Stimulated activated naive CD4-positive, alpha-beta T cell (primary cell): ENCODE measurements around the gene RHOH.

ENCODE experiments used
- DNase-seq, 6 experiments: peaks; one replicate each; lab custom pipeline; 2025; lab: John Stamatoyannopoulos, UW

Gene RHOH

DNA sequence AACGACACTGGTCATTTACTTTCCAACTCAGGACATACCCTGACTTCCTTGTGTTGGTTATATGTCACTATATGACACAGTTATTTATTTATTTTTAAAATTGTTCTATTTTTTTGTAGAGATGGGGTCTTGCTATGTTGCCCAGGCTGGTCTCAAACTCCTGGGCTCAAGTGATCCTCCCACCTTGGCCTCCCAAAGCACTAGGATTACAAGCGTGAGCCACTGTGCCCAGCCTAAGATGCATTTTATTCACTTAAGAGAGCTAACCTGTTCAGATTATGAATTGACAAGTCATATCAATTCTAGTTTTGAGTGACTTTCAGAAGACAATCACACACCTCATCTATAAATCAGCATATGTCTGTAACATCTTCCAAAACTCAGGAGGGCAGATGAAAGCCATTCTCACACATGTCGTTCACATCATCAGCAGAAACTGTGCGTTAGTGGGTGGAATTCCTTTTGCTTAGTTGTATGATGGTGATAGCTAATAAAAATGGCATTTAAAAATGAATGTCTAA lies 9.4 kb upstream of the RHOH start:
- no peak for DNase-seq

- DNase-seq = no peak
These were observed 6.8 kb upstream of the RHOH start for GRCh38 chr4:40190019-40190418.

DNA sequence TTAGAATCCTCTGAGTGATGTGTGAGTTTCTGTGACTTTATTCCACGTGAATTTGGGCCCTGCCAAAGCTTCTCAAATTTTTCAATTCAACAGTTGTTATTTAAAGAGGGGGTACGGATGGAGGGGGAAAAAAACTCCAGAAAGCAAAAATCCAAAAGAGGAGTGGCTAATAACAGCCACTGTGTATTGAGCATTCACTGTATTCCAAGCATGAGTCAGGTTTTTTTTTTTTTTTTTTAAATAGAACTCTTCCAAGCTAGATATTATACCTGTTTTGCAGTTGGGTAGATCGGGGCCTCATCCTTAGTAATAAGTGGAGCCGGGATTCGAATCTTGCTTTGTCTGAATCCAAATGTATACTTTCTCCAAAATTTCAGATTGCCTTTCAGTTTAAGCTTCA lies 6.4 kb upstream of the RHOH start:
- DNase-seq = no peak

GRCh38 chr4:40190880-40191815 lies 5.7 kb upstream of the RHOH start:
- DNase-seq = peak in 5 of 6 experiments; percentile 20 to 62 (median 57)

- DNase-seq = no peak
These were observed 4.5 kb upstream of the RHOH start for GRCh38 chr4:40192114-40193015.

GRCh38 chr4:40193016-40193571 lies 3.7 kb upstream of the RHOH start:
- peak; percentile 47 to 79 (median 60) for DNase-seq

- no peak for DNase-seq
These were observed 3.3 kb upstream of the RHOH start for GRCh38 chr4:40193578-40193977.

DNA sequence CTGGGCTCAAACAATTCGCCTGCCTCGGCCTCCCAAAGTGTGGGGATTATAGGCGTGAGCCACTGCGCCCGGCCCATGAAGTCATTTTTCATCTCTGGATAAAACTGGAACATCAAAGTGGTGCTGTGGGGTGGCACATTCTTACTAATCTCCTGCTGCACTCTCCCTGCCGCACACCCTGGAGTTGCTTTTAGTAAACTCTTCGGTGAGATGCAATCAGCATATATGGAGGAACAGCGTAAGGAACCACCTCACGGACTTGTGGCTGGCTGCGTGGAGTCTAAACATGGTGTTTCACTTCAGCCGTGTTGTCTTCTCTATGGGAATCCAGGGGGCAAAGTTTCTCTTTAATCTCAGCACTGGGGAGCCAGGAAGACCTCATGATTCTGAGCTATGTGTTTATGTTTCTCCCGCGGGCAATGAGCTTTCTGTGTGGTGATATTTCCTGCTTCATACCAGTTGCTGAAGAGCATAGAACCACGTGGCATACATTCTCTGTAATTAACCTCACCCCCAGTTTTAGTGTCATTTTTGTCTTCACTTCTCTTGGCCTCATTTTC lies 2.1 kb upstream of the RHOH start:
- peak; percentile 40 to 80 (median 70) for DNase-seq

GRCh38 chr4:40195182-40196177 lies 1.4 kb upstream of the RHOH start:
- no peak for DNase-seq

- peak in 2 of 6 experiments; percentile 34 to 60 for DNase-seq
These were observed 559 bp upstream of the RHOH start for GRCh38 chr4:40196272-40196671.

DNA sequence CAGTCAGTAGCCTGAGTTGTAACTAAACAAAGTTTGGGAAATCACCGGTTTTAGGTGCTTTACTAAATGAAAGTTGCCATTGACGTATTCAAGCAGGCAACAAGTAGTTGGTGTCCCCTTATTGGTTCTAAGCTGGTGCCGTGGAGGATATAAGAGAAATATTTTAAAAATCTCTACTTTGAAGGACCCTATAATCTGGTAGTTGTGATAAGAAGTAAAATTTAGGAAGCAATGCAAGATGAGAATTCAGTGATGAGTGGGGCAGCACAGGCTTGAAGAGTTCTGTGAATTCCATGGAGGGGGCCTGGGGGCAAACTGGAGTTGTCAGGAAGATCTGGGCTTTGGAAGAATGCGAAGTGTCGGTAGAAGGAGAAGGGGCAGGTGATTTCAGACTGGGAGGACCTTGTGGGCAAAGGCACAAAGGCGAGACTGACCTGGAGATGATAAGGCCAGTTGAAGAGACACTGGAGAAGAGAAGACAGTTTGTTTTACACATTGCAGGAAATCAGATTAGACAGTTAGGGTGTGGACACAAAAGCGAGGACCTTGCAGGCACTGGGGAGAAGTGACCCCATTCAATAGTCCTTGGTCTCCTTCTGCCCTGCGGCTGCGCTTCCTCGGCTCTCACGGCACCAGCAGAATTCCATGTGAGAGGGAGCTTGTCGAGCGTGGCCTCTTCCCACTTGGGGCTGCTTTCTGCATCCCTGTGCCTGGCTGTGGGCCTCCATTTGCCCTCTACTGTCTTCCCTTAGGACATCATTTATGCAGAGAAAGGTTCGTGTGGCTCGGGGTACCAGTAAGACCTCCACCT lies 1.3 kb downstream of the RHOH start:
- peak; percentile 28 to 80 (median 60) for DNase-seq

- DNase-seq = peak in 5 of 6 experiments; percentile 21 to 63 (median 44)
These were observed 2.4 kb downstream of the RHOH start for GRCh38 chr4:40199179-40199670.

- DNase-seq = peak in 5 of 6 experiments; percentile 20 to 62 (median 50)
These were observed 3.4 kb downstream of the RHOH start for GRCh38 chr4:40199999-40200874.

DNA sequence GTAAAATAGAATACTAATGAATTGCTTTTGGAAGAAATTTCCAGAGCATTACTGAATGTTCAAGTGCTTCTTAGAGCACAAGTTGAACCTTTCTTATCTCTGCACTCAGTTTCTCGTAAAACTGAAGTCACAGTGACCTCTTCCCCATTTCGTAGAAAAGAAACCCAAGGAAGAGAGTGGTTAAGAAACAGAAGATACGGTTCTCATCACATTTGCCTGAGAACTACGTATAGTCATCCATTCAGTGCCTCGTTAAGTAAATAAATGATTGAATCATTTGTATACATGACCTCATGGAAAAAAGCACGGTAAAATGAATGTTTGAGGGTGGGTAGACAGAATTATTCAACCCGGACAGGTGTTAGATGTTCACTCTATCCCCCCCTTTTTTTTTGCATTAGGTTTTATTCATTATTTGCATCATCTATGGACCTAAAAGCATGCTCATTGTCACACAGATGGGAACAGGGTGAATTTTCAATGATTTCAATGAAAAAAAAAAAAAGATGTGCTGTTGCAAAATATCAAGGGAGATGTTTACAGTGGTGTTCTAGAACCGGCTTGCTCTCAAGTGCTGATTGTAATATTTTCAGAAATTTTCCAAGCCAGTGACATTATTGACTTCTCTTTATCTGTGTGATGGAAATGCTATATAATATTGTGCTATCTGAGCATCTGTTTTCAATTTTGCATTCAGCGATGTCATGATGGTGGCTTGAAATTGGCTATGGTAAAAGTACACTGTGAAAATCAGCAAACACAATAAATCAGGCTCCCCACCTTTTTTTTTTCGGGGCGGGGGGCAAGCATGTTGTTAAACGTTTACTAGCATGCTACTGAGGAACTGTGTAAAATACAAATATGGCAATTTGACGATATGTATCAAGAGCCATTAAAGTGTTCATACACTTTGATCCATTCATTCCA lies 4.3 kb downstream of the RHOH start:
- DNase-seq = peak in 2 of 6 experiments; percentile 35 to 42

DNA sequence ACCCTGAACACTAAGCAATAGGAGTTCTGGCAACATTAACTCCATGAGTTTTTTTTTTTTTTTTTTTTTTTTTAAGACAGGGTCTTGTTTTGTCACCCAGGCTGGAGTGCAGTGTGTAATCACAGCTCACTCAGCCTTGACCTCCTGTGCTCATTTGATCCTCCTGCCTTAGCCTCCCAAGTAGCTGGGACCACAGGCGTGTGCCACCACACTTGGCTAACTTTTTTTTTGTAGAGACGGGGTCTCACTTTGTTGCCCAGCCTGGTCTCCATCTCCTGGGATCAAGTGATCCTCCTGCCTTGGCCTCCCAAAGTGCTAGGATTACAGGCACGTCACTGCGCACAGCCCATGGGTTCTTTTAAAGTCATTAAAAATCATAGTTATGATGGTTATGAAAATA lies 5.1 kb downstream of the RHOH start:
- DNase-seq = no peak

GRCh38 chr4:40202474-40202873 lies 5.6 kb downstream of the RHOH start:
- DNase-seq = no peak
